ENCODE data around the gene HECW1.
"Not testable (repeated sequence)": the region's sequence is repeated elsewhere in the genome, so short reads cannot be mapped to it uniquely, and the experiment has no call there.

Gene HECW1

DNA sequence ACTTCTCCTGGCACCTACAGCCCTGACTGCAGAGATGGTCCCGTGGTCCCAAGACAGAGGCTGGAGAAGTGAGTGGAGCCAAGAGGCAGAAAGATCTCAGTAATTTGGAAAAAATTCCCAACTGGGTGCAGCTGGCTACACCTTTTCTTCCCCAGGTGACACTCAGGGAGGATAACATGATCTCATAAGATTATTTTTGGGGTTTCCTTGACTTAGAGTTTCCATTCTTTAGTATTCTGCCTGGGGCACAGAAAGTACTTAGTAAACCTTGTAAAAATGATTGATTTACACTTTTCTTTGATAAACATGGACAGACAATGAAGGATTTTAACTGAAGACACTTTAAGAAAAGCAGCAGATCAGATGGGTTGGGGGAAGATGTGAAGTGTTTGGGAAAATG is 38.6 kb downstream of the HECW1 start:
- DNase-seq, result no peak

DNA sequence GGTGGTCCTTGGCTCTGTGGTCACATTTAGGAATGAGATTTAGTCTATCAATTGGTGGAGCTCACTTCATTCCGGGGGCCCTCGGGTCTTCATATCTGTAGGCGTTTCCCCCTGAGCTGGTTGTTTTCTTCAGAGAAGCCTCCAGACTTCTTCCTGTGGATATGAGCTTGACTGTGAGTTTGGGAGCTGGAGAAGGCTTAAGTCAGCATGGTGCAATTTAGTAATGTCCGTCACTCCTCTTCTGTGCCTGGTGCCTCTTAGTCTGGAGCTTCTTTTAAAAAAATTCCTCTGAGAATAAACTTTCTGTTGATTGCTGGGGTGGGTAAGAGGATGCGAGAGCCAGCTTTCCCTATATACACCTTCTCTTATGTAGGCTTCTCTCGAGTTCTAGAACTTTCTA is 40.2 kb downstream of the HECW1 start:
- DNase-seq, result no peak

DNA sequence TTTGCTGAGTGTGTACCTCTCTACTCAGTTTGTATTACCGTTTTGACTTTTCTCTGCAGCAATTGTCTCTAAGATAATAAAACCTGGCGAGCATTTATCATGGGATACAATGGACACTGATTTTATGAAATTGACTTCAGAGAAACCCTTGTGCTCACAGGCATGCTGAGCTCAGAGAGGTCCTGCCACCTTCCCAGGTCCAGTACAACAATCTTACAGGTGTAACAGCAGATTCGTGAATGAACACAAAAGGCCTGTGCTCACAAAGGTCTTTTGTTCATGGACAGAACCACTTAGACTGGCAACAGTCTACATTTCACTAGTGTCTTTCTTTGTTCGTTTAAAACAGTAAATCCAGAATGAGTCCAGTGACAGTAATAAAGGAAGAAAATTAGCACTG is 43.2 kb downstream of the HECW1 start:
- no peak for DNase-seq

DNA sequence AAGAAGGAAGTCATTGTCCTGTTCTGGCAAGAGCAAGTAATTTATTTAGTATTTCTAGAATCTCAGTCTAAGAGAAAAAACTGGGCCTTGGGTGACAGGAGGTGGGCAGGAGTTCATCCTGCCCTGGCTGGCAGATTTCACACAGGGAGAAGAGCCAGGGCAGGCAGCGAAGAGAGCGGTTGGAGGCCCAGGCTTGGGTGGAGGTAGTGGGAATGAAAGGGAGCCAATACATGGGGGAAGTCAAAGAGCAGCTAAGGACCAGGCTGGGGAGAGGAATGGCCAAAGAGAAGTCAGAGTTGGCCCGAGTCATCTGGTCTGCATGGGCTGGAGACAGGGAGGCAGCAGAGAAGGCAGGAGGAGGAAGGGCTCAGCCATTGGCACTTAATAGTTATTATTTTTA is 51.4 kb downstream of the HECW1 start:
- DNase-seq, result no peak

DNA sequence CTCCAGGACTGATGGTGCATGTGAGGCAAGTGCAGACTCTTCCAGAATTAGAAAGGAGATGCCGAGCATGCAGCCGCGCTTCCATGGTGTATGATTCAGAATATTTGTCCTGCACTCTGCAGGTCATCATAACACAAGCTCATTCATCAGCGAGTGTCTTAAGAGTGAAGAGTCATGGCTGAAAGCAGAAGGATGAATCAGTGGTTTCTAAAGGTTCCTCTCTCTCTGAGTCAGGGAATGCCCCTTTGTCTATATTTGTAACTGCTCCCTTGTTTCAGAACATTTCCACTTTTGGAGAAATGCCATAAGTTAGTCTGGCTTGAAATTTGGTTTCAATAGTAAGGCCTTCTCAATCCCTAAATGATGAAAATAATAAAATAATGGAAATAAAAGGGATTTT is 52.3 kb downstream of the HECW1 start:
- DNase-seq, result no peak

DNA sequence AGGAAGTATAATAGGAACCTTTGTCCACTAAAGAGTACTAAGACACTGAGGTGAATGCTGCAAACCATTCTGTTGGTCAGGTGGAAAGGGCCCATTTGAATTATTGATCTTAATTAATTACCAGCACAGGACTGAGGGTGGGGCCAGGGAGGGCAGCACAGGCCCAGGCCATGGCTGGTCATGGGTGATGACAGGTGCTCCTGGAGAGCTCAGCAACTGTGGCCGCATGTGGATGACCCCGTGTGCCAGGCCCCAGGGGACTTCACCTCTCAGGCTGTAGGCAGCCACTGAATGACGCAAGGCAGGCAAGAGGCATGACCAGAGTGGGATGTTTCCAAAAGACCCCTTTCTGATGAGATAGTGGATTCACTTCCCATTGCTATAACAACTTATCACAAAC is 54.2 kb downstream of the HECW1 start:
- no peak for DNase-seq

DNA sequence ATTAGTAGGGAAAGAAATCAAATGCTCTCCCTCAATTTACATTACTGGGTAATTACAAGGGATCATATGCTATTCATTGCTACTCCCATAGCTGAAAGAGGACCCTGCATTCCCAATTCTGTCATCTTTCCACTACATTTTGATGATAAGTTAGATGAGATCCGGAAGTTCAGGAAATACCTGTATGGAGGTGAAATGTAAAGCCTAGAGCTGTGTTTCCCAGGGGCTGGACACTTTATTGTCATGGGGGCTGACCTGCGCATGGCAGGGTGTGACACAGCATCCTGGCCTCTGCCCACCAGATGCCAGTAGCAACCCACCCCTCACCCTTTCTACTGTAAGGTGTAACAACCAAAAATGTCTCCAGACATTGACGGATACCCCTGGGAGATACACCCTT is 56.6 kb downstream of the HECW1 start:
- DNase-seq, result no peak

DNA sequence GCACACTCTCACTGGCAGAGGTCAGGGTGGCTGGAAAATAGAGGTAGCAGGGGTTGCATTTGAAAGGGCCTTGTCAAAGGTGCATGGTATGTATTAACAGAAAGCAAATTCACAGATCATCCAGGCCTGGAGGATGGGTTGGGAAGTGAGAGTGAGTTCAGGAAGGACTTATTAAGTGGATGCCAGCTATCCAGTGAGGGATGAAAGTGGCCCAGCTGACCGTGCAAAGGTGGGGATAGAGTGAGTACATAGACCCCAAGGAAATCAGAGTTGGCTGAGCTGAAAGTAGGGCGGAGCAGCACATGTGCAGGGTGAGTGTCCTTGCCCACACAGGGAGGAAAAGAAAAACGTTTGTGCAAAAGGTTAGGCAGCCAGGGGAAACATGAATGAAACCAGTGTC is 58.1 kb downstream of the HECW1 start:
- DNase-seq, result no peak

DNA sequence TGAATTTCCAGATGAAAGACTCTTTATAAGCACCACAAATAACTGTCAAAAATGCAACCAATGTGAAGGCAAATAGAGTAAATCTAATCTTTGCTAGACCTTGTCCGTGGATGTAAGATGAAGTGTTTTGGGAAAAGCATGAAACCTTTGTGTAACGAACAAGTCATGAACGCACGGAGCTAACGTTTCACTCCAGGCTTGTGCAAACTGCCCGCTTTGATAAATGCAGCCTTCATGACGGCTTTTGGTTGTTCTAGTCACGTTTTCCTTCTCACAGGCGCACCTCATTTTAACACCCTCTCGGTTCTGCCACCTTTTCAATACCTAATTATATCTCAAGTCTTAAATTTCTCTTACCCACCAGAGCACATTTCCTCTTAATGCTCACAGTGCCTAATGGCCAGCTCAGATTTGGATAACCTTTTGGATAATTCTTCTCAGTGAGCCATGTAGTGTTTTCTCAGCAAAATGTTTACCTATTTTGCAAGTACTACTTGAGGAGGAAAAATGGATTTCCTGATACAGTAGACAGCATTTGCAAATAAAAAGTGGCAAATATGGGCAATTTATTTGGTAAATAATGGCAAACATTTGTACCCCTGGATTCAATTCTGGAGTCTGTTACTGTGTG is 63.2 kb downstream of the HECW1 start:
- DNase-seq, result no peak

DNA sequence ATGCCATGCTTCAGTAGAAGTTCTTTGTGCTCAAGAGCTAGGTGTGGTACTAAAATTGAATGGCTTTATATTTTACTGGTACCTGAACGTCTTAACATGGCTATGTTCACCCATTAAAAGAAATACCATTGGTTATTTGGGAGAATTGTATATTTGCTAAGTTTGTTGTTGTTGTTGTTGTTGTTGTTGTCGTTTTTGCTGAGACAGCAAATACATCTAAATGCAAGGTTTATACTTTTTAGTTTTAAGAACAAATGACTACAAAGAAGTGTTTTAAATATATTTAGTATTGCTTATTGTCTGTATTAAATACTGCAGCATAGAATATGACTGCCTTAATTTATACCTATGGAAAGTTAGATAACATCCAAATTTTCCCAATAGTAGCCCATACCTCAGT is 66.9 kb downstream of the HECW1 start:
- no peak for DNase-seq

DNA sequence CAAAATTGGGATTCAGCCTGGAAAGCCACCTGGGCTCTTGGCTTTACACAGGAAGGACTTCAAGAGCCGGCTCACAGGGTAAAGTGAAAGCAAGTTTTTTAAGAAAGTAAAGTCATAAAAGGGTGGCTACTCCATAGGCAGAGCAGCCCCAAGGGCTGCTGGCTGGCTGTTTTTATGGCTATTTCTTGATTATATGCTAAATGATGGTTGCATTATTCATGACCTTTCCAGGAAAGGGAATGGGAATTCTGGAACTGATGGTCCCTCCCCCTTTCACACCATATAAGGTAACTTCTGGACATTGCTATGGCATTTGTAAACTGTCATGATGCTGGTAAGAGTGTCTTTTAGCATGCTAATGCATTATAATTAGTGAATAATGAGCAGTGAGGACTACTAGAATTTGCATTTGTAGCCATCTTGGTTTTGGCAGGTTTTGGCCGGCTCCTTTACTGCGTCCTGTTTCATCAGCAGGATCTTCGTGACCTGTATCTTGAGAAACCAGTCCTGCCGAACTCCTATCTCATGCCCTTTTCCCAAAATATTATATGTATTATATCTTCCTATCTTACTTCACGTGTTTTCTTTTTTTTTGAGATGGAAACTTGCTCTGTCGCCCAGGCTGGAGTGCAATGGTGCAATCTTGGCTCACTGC is 80.5 kb downstream of the HECW1 start:
- no peak for DNase-seq

DNA sequence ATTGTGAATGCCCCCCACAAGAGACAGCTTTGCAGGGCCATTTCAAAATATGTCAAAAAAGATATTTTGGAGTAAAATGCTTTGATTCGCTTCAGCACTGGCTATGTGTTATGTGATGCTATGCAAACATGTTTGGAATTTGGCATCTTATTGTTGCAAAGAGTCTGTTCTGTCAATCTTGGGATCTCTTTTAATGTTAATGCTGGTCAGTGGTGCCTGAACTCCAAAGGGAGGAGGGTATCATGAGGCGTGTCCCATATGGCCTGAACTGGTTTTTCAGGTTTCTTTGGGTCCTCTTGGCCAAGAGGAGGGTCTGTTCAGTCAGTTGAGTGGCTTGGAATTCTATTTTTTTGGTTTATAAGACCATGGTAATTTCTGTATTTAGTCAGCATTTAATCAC is 81.4 kb downstream of the HECW1 start:
- DNase-seq, result no peak

DNA sequence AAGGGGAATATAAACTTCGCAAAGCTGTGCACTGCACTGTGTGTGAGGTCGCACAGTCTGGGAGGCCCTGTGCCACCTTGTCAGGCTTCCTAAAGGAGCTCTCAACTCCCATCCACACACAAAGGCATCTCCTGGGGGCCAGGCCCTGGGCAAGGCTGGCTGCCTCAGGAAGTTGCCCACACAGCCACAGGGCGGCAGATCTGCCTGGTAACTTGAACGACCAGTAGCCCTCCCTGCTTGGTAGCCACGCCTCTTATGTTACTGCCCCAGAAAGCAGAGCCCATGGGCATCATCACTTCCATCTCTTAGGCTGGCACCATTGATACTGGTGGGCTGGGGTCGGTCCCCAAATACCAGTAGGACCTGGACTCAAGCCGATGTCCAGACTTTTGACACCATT is 82.8 kb downstream of the HECW1 start:
- DNase-seq, result no peak

DNA sequence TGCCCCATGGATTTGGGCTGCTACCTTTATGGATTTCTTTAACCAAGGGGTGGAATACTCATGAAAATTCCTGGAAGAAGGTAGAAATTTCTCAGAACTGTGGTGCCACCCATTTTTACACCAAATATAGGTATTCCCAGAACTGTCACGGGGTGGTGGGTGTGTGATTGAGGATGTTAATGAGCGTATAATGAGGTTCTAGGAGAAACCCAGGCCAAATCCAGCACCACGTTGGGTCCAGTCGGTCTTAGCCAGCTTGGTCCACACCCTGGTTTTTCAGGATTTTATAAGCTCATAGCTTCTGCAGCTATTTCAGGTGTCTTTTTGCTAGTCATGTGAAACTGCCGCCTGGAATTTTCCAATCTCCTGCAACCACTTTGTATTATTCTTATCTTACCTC is 83.3 kb downstream of the HECW1 start:
- DNase-seq, result no peak

DNA sequence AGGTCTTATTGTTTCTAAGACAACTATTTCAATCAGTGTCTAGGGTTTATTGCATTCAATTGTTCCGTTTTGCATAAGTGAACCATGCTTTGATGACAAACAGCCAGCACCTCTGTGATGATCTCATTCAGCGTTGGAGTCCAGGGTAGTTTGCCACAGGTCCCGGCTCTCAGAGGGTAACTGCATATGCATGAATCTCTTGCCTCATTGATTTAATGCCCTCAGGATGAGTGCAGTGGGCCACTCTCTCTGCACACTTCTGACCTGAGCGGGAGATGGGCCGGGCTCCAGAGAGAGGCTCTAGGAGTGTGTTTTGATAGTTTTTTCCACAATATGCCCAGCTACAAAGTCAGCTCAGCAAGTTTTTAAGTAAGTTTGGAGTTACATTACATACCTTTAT is 83.9 kb downstream of the HECW1 start:
- DNase-seq, result no peak

DNA sequence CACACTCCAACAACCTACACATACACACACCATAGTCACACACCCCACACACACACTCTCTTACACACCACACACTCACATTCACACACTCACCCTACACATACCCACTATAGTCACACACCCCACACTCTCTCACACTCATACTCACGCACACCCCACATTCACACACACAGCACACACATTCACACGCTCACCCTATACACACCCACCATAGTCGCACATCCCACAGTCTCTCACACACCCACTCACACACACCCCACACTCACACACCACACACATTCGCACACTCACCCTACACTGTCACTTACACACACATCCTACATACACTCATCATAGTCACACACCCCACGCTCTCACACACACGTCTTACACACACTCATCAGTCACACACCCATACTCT is 85.6 kb downstream of the HECW1 start:
- DNase-seq, result no peak

DNA sequence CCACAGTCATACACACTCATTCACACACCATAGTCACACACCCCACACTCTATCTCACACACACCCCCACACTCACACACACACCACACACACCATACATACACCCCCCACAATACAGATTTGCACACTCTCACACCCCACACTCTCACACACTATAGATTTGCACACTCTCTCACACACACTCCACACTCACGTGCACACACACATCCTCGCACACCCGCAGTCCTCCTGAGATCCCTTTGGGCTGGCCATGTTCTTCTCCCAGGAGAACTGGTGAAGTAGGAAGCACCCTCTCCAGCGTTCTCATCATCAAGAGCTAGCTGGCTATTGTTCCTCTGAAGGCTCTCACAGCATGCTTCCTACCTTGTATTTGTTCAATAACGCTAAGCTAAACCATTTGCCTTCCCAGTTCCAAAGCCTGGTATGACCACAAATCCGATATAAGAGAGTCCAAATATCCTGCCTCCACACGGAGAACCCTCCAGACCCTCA is 86.2 kb downstream of the HECW1 start:
- DNase-seq, result no peak

DNA sequence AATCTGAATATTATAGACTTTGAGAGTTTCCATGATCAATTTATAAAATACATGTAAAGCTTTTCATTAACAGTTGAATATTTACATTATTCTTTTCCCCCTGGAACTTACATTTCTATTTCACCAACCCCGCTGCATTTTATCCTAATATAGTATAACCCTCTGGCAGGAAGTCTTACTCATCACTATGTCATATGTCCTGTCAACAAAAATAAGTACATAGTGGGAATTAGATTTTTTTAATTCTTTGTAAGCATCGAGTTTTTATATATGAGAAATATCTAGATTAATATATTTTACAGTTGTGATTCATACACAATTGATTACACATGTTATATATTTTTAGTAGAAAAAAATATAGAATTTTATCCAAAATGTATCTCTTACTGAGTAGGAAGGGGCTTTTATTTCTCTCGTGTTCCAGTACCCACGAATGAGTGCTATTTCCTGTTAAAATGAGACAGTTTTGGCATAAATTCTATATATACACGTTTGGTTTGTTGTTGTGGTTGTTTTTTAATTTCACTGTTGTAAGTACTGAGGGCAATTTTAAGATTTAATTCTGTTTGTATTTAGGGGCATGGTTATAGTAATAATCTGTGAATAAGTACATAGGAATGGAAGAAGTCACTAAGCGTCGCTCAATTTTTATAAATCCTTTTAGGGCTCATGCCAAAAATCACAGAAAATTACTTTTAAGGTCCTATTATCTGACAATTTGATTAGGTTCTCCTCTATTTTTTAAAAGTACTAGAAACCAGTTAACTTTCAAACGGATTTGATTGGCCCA is 87.1 kb downstream of the HECW1 start:
- no peak for DNase-seq

DNA sequence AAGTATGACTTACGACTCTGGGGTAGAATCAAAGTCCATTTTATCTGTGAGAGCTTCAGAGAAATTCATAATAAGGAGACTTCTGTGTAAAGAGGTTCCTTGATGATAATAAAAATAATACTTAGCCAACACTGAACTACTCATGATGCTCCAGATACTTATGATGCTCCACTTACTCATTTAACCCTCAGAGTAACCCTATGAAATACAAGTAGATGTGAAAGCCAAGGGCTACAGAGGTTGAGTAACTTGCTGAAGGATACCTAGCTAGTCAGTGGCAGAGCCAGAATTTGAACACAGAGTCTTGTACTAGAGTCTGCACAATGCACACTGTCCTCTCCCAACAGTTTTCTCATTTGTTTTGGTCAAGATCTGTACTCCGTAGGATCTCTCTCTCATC is 89.5 kb downstream of the HECW1 start:
- no peak for DNase-seq

DNA sequence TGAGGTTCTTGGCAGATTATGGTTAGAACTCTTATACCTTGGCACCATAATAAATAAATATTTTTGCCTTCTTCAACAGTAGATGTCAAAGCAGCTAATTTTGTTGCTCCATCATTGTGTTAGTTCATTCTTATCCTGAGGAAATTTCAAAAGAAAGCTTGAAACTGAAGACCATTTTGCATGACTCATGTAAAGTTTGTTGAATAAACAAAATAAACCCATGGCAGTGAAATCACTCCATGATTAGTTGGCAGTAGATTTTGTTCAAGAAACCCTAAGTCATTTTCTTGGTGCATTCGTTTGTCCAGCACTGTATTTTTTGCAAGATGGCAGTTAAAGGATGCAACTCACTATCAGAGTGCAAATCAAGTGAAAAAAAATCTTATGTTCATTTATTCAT is 91.6 kb downstream of the HECW1 start:
- no peak for DNase-seq

DNA sequence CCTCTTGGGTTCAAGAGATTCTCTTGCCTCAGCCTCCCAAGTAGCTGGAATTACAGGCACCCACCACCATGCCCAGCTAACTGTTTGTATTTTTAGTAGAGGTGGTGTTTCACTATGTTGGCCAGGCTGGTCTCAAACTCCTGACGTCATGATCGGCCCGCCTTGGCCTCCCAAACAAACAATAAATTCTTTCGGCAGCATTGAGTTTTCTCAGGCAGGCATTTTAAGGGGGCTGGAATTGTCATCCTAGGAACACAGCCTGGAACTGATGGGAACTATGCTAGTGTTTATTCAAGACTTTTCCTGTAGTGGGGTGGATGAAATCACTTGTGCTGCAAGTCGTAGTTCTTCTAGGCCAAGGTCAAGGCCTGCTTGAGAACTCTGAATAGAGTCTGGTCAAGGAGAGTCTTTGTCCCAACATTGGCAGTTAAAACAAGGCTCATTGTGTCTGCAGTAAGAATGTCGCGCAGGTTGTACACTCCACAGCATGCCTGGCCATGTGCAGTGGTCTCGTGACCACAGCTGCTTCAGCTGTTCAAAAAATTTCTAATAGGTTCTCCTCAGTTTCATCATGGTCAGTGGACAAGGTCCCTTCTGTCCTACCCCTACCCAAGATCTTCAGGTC is 92.8 kb downstream of the HECW1 start:
- no peak for DNase-seq

DNA sequence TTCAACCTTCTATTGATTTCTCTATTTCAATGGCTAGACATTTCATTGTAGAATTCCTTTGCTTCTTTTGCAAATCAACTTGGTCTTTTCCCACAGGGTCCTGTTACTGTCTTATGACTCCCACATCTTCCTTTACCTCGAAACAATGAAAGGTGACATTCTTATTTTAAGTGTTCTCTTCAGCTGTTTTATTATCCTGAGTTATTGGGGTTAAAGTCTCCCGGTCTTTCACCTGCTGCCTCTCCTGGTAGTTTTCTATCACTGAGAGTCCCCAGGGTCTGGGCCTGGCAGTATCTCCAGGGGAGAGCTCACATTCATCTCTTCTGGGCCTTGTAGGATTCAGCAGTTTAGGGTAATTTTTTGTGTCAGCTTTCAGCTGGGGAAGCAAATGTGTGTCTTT is 95.8 kb downstream of the HECW1 start:
- DNase-seq, result no peak

DNA sequence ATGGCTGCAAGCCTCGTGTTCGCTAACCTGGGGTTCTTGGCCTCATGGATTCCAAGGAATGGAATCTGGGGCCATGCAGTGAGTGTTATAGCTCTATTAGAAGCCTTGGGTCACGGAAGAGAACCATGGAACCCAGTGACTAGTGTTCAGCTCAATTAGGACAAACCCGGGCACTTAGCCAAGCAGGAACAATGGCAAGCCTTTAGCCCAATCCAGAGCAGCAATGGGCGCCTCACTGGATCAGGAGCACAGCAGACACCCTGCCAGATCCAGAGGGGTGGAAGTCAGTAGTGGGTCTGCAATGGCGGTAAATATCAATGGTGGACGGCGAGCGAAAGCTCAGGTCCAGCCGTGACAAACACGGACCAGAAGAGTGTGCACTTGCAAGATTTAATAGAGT is 98.1 kb downstream of the HECW1 start:
- DNase-seq, result not testable (repeated sequence)

DNA sequence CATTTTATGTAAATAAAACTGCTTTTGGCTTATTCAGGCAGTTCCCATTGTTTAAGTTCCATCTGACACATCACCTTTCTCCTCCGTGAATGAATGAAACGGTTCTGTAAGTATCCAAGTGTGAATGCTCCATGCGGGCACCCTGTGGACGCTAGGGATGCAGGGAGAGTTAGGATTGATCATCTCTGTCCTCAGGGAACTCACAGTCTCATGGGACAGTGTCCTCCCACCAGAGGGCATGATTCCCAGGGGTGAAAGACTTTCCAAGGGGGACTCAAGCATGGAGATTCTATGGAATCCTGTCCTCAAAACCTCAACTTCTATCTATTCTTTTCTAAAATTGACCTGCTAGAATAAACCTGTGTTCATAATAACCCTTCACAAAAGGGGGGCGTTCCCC is 98.8 kb downstream of the HECW1 start:
- DNase-seq, result no peak
